Measurements from ENCODE around the gene BLOC1S6. TPM values are rescaled to one million over a fixed set of nuclear protein-coding genes. Genes with fewer than 3 reads are reported as not detected.

The BLOC1S6 gene
- total and polyA plus RNA-seq, 12 donors: 8.6 to 33.9 (median 28.0) TPM

DNA sequence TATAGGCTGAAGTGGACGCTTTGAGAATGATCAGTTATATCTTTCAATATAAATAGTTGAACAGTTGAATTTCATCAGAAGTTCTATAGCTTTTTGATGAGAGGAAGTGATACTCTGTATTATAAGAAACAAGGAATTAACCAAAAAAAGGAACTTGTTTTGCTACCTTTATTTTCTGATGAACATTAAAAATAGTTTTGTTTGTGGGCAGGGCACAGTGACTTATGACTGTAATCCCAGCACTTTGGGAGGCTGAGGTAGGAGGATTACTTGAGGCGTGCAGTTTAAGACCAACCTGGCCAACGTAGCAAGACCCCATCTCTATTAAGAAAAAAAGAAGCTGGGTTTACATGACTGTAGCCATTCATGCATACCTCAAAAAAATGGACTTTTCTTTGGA, 16.7 kb downstream of the BLOC1S6 start:
- TF ChIP-seq, protein P1, sequence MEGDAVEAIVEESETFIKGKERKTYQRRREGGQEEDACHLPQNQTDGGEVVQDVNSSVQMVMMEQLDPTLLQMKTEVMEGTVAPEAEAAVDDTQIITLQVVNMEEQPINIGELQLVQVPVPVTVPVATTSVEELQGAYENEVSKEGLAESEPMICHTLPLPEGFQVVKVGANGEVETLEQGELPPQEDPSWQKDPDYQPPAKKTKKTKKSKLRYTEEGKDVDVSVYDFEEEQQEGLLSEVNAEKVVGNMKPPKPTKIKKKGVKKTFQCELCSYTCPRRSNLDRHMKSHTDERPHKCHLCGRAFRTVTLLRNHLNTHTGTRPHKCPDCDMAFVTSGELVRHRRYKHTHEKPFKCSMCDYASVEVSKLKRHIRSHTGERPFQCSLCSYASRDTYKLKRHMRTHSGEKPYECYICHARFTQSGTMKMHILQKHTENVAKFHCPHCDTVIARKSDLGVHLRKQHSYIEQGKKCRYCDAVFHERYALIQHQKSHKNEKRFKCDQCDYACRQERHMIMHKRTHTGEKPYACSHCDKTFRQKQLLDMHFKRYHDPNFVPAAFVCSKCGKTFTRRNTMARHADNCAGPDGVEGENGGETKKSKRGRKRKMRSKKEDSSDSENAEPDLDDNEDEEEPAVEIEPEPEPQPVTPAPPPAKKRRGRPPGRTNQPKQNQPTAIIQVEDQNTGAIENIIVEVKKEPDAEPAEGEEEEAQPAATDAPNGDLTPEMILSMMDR (IDR thresholded peaks at IDR 0.05): no peak
- Histone ChIP-seq H3K4me3 (no peak overlapping the region), H3K4me1 (peaks cover 0 to 37% (median 0%) of the 10 kb centered on the region in 9 donors), H3K27me3 (no peaks in the 10 kb centered on the region), H3K9me3 (no peaks in the 10 kb centered on the region), H3K27ac (peak overlapping the region in 1 of 10 donors; percentile 24), H3K36me3 (peaks cover 0 to 58% (median 15%) of the 10 kb centered on the region in 9 donors)
- intact Hi-C loops (cut with DNase I): loop anchor here in 1 of 10 donors (10.0 kb wide), 1 partner anchor 69 kb away; no protein-coding TSS in a partner anchor
- DNase-seq (no peak), ATAC-seq (no peak)
- 96 to 97% methylated on average over 3 of the region's 3 CpGs for WGBS, 2 donors

GRCh38 chr15:45604326-45604725, 17.1 kb downstream of the BLOC1S6 start:
- intact Hi-C loops (cut with DNase I): loop anchor here in 1 of 10 donors (10.0 kb wide), 1 partner anchor 70 kb away; no protein-coding TSS in a partner anchor
- Histone ChIP-seq H3K36me3 (peaks cover 0 to 62% (median 15%) of the 10 kb centered on the region in 9 donors), H3K27me3 (no peaks in the 10 kb centered on the region), H3K27ac (peak overlapping the region in 1 of 10 donors; percentile 24), H3K4me1 (peaks cover 0 to 37% (median 0%) of the 10 kb centered on the region in 9 donors), H3K4me3 (no peak overlapping the region), H3K9me3 (no peaks in the 10 kb centered on the region)
- 78 to 86% methylated on average over 1 of the region's 1 CpG for WGBS, 2 donors
- DNase-seq (no peak), ATAC-seq (peak in 2 of 8 donors; percentile 11 to 33)
- TF ChIP-seq, protein P1 (IDR thresholded peaks at IDR 0.05): no peak

DNA sequence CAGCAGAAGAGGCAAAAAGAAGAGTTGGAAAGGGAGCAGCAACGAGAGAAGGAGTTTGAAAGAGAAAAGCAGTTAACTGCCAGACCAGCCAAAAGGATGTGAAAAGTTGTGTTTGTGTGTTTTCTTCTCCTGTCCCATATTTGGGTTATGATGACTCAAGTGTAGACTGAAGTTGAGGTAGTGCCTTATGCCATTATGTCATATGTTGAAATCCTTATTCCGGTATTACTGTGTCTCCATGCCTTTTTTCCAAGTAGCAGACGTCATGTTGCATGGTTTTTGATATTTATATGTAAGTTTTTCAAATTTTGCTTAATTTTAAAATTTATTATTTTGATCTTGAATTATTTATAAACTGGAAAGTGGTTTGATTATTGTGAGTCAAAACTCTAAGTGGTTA, 19.2 kb downstream of the BLOC1S6 start:
- Histone ChIP-seq H3K36me3 (peaks cover 0 to 69% (median 15%) of the 10 kb centered on the region in 9 donors), H3K4me3 (no peak overlapping the region), H3K9me3 (no peaks in the 10 kb centered on the region), H3K27ac (no peak overlapping the region), H3K27me3 (no peaks in the 10 kb centered on the region), H3K4me1 (peaks cover 0 to 37% (median 0%) of the 10 kb centered on the region in 9 donors)
- ATAC-seq (no peak), DNase-seq (no peak)
- intact Hi-C loops (cut with DNase I): loop anchor here in 1 of 10 donors (10.0 kb wide), 1 partner anchor 72 kb away; no protein-coding TSS in a partner anchor
- TF ChIP-seq, protein P1 (IDR thresholded peaks at IDR 0.05): no peak
- 87 to 96% methylated on average over 3 of the region's 3 CpGs for WGBS, 2 donors

- Histone ChIP-seq H3K27me3 (no peaks in the 10 kb centered on the region), H3K36me3 (peaks cover 0 to 69% (median 15%) of the 10 kb centered on the region in 9 donors), H3K9me3 (no peaks in the 10 kb centered on the region), H3K27ac (no peak overlapping the region), H3K4me1 (peaks cover 0 to 37% (median 0%) of the 10 kb centered on the region in 9 donors), H3K4me3 (no peak overlapping the region)
- intact Hi-C loops (cut with DNase I): loop anchor here in 1 of 10 donors (10.0 kb wide), 1 partner anchor 72 kb away; no protein-coding TSS in a partner anchor
- DNase-seq (no peak), ATAC-seq (no peak)
- 91 to 98% methylated on average over 1 of the region's 1 CpG for WGBS, 2 donors
- TF ChIP-seq, protein P1 (IDR thresholded peaks at IDR 0.05): no peak
These were observed 19.7 kb downstream of the BLOC1S6 start for GRCh38 chr15:45606841-45607240.

Data from heart right ventricle (tissue), 16 donors.